Cerebellar nuclear complex (tissue), 1 donor: ENCODE measurements around the gene ALG5.

ENCODE experiments used
- DNase-seq, 2 experiments: peaks; one replicate each; lab custom pipeline; 2025; lab: John Stamatoyannopoulos, UW

ALG5 gene

GRCh38 chr13:36979361-36980050 lies 19.6 kb downstream of the ALG5 start:
- DNase-seq: no peak

- DNase-seq: no peak
These were observed 24.0 kb downstream of the ALG5 start for GRCh38 chr13:36975172-36975571.

GRCh38 chr13:36973621-36974295 lies 25.4 kb downstream of the ALG5 start:
- no peak for DNase-seq

- no peak for DNase-seq
These were observed 26.1 kb downstream of the ALG5 start for GRCh38 chr13:36973009-36973408.

GRCh38 chr13:36966404-36966803 lies 32.7 kb downstream of the ALG5 start:
- DNase-seq: no peak

- DNase-seq: no peak
These were observed 33.4 kb downstream of the ALG5 start for GRCh38 chr13:36965767-36966166.

GRCh38 chr13:36959456-36960116 lies 39.6 kb downstream of the ALG5 start:
- DNase-seq: no peak

GRCh38 chr13:36954542-36954941 lies 44.6 kb downstream of the ALG5 start:
- no peak for DNase-seq

GRCh38 chr13:36950920-36951319 lies 48.2 kb downstream of the ALG5 start:
- DNase-seq: no peak

GRCh38 chr13:36950330-36950729 lies 48.8 kb downstream of the ALG5 start:
- DNase-seq: no peak

GRCh38 chr13:36945078-36945477 lies 54.1 kb downstream of the ALG5 start:
- DNase-seq: no peak

- no peak for DNase-seq
These were observed 73.5 kb downstream of the ALG5 start for GRCh38 chr13:36925603-36926002.

GRCh38 chr13:36924001-36924400 lies 75.1 kb downstream of the ALG5 start:
- DNase-seq: no peak

- no peak for DNase-seq
These were observed 77.4 kb downstream of the ALG5 start for GRCh38 chr13:36921631-36922301.

- DNase-seq: no peak
These were observed 78.4 kb downstream of the ALG5 start for GRCh38 chr13:36920616-36921185.

- no peak for DNase-seq
These were observed 79.1 kb downstream of the ALG5 start, which contains the start of gene SMAD9 for GRCh38 chr13:36919833-36920615. Gene SMAD9 (minus strand): TSS chr13:36920238. CDS start chr13:36879689, 40,549 bp downstream.

GRCh38 chr13:36919171-36919832 lies 79.8 kb downstream of the ALG5 start:
- DNase-seq: no peak

- DNase-seq: no peak
These were observed 80.7 kb downstream of the ALG5 start for GRCh38 chr13:36918246-36919131.

- no peak for DNase-seq
These were observed 81.8 kb downstream of the ALG5 start for GRCh38 chr13:36917311-36917710.
